OCI-LY7 (cell line): ENCODE data around the gene RAC2. TPM values are rescaled to one million over a fixed set of nuclear protein-coding genes. Genes with fewer than 3 reads are reported as not detected.
A peak's percentile ranks its signal among the peaks of the same experiment; 100 is the strongest.

ENCODE experiments used
- BruUV-seq: library from RNA; stranded (reverse); fragments of 400-500 nt; replicated peaks from 2 replicates; lab custom pipeline; 2021; lab: Mats Ljungman, UMichigan
- CTCF ChIA-PET: fragments of 300-600 bp; sonication (Branson Sonifier 250); formaldehyde crosslinking; loops from one replicate; lab custom pipeline; 2022; ENCODE audit warnings: antibody characterized with exemption; ENCODE audit not compliant: unreplicated experiment; lab: Charles Lee
- POLR2A ChIA-PET: fragments of 300-600 bp; sonication (Branson Sonifier 250); formaldehyde crosslinking; loops from one replicate; lab custom pipeline; 2022; ENCODE audit warnings: antibody characterized with exemption; lab: Charles Lee
- DNase-seq: peaks from one replicate; pipeline ENCODE4 v3.0.0-alpha.2; 2015; ENCODE audit warnings: low spot score
- H2AFZ ChIP-seq: fragments of 200-600 bp; sonication (generic), shearing (Covaris generic); 2 replicates; pipeline ENCODE4 v1.6.1; 2014; ENCODE audit warnings: mild to moderate bottlenecking, antibody characterized with exemption, low read length, moderate library complexity
- H3K27ac ChIP-seq: fragments of 200-600 bp; sonication (generic); 2 replicates; pipeline ENCODE4 v1.5.1; 2014; ENCODE audit warnings: mixed run types, low read depth, mild to moderate bottlenecking, moderate library complexity, low read length, inconsistent platforms; ENCODE audit not compliant: poor library complexity, severe bottlenecking
- H3K36me3 ChIP-seq: fragments of 200-600 bp; sonication (generic); 2 replicates; pipeline ENCODE4 v1.6.1; 2014; ENCODE audit warnings: mild to moderate bottlenecking, antibody characterized with exemption, low read length, moderate library complexity, mixed read lengths; ENCODE audit not compliant: insufficient read depth
- H3K4me1 ChIP-seq: fragments of 200-600 bp; sonication (generic); 2 replicates; pipeline ENCODE4 v1.5.1; 2014; ENCODE audit warnings: mild to moderate bottlenecking, low read length; ENCODE audit not compliant: insufficient read depth, poor library complexity, severe bottlenecking
- H3K4me2 ChIP-seq: fragments of 200-600 bp; sonication (generic); 2 replicates; pipeline ENCODE4 v1.6.1; 2014; ENCODE audit warnings: mild to moderate bottlenecking, low read length
- H3K4me3 ChIP-seq: fragments of 200-600 bp; sonication (generic); 2 replicates; pipeline ENCODE4 v1.5.1; 2014; ENCODE audit warnings: mild to moderate bottlenecking, low read depth, low read length; ENCODE audit not compliant: poor library complexity, severe bottlenecking
- H3K79me2 ChIP-seq: fragments of 200-600 bp; sonication (generic); 2 replicates; pipeline ENCODE4 v1.6.1; 2016; ENCODE audit warnings: low read depth, mild to moderate bottlenecking, low read length, moderate library complexity, mixed read lengths; ENCODE audit not compliant: insufficient read depth
- H3K9me2 ChIP-seq: fragments of 200-600 bp; sonication (generic); 2 replicates; pipeline ENCODE4 v1.6.1; 2016; ENCODE audit warnings: mild to moderate bottlenecking, low read length, mixed read lengths; ENCODE audit not compliant: insufficient read depth
- H3K9me3 ChIP-seq: fragments of 200-600 bp; sonication (generic); 2 replicates; pipeline ENCODE4 v1.6.1; 2014; ENCODE audit warnings: mild to moderate bottlenecking, mixed run types, low read length, mixed read lengths
- H4K20me1 ChIP-seq: fragments of 200-600 bp; sonication (generic); 2 replicates; pipeline ENCODE4 v1.6.1; 2014; ENCODE audit warnings: mild to moderate bottlenecking, antibody characterized with exemption, low read length, moderate library complexity, mixed read lengths; ENCODE audit not compliant: insufficient read depth
- EZH2phosphoT487 ChIP-seq: fragments of 200-600 bp; sonication (generic); IDR thresholded peaks from 2 replicates; pipeline ENCODE4 v1.6.1; 2018; ENCODE audit warnings: low read depth, borderline replicate concordance, mild to moderate bottlenecking, mixed run types, antibody characterized with exemption, low read length, moderate library complexity, mixed read lengths
- intact Hi-C: fragments of 100-400 bp; cut with micrococcal nuclease; formaldehyde crosslinking; loops from one replicate; pipeline ENCODE4 v1.10.0; 2022; ENCODE audit not compliant: unreplicated experiment
- total RNA-seq, 2 experiments: library from RNA; depleted of rRNA in 1 of 2; stranded (reverse); fragments of >200 nt in 1 of 2; shearing (Covaris generic) in 1 of 2; gene quantifications; 2 replicates each; pipeline ENCODE4 v1.2.3, GENCODE V29; 2014 to 2022
- TF ChIP-seq, protein P1 (sequence below): fragments of 200-600 bp; sonication (generic); conservative IDR thresholded peaks from 2 replicates; pipeline ENCODE4 v1.5.1; 2014; ENCODE audit warnings: mild to moderate bottlenecking, antibody characterized with exemption, low read length, moderate library complexity, mixed read lengths

RAC2 gene
- total RNA-seq, 2 experiments from 2014 or later, result 142 to 321 TPM

DNA sequence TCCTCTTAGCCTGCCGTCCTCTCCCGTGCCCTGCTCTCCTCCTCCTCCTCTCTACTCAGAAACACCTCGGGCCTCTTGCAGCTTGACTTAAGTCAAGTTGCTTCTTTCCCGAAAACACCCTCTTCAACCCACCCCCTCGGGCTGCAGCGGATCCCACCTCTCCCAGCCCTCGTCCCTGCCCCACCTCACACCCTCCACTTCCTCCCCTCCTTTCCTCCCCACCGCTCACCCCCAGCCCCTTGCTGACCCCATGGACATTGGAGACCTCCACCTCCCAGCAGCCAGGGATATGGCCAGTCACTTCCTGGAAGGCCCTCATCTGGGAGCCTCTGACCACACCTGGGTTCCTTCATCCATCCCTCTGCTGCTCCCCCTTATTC lies 29.8 kb upstream of the RAC2 start:
- CTCF ChIA-PET, result no interaction called here
- no TSS peak for BruUV-seq
- DNase-seq, result no peak
- Histone ChIP-seq H3K9me2 (no peaks in the 10 kb centered on the region), H3K36me3 (no peaks in the 10 kb centered on the region), H3K9me3 (no peaks in the 10 kb centered on the region), H4K20me1 (no peaks in the 10 kb centered on the region), H3K79me2 (no peaks in the 10 kb centered on the region), H3K4me3 (peak overlapping the region; percentile 22), H3K4me1 (peaks cover 63% of the 10 kb centered on the region), H3K4me2 (peak overlapping the region; percentile 60), H2AFZ (peak overlapping the region; percentile 24; the same call in 1 of the 2 replicates), H3K27ac (peak overlapping the region; percentile 55)
- intact Hi-C loops, result loop anchor here (1.0 kb wide), 1 partner anchor 8 kb away; the partner anchor contains the start of gene CYTH4
- POLR2A ChIA-PET, result no interaction called here
- TF ChIP-seq, protein P1, sequence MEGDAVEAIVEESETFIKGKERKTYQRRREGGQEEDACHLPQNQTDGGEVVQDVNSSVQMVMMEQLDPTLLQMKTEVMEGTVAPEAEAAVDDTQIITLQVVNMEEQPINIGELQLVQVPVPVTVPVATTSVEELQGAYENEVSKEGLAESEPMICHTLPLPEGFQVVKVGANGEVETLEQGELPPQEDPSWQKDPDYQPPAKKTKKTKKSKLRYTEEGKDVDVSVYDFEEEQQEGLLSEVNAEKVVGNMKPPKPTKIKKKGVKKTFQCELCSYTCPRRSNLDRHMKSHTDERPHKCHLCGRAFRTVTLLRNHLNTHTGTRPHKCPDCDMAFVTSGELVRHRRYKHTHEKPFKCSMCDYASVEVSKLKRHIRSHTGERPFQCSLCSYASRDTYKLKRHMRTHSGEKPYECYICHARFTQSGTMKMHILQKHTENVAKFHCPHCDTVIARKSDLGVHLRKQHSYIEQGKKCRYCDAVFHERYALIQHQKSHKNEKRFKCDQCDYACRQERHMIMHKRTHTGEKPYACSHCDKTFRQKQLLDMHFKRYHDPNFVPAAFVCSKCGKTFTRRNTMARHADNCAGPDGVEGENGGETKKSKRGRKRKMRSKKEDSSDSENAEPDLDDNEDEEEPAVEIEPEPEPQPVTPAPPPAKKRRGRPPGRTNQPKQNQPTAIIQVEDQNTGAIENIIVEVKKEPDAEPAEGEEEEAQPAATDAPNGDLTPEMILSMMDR, result no peak
- TF ChIP-seq EZH2phosphoT487, result no peak

DNA sequence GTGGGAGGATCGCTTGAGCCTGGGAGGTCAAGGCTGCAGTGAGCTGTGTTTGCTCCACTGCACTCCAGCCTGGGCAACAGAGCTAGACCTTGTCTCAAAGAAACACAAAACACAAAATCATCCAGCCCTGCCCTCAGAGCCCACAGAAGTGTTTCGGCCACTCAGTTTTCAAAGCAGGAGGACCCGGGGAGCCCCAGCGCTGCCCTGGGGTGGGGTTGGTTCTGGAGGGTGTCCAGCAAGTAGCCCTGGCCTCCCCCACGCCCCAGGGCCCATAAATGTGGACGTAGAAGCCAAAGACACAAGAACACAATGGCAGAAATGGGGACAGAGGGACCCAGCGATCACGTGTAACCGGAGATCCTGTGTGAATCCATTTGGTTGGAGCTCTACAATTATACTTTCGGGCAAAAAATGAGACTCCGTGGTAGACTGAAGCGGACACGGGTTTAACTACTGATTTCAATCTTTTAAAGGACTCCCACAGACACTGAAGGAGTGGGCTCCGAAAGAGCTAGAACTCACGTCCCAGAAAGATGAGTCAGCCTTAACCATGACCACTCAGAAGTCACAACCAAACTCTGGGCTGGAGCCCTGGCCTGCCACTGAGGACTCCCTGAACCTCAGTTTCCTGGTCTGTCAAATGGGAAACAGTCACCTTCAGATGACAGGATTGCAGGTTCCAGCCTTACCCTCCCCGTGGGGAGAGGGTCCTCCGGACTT lies 29.2 kb upstream of the RAC2 start:
- intact Hi-C loops, result no loop called here
- H2AFZ ChIP-seq, result peak overlapping the region; percentile 24; the same call in 1 of the 2 replicates
- H3K4me2 ChIP-seq, result peak overlapping the region; percentile 60
- no peaks in the 10 kb centered on the region for H3K36me3 ChIP-seq
- ChIA-PET CTCF (no interaction called here), POLR2A (no interaction called here)
- H3K4me1 ChIP-seq, result peaks cover 58% of the 10 kb centered on the region
- no peak for DNase-seq
- TF ChIP-seq, protein P1, result no peak
- TF ChIP-seq EZH2phosphoT487, result no peak
- H4K20me1 ChIP-seq, result no peaks in the 10 kb centered on the region
- BruUV-seq, result no TSS peak
- H3K27ac ChIP-seq, result no peak overlapping the region
- no peaks in the 10 kb centered on the region for H3K79me2 ChIP-seq
- H3K9me3 ChIP-seq, result no peaks in the 10 kb centered on the region
- H3K4me3 ChIP-seq, result no peak overlapping the region
- no peaks in the 10 kb centered on the region for H3K9me2 ChIP-seq
